CD4-positive, alpha-beta T cell treated with Interleukin-17A for 1 hour (primary cell): ENCODE data around the gene LRRC63.
"Not testable (repeated sequence)": the region's sequence is repeated elsewhere in the genome, so short reads cannot be mapped to it uniquely, and the experiment has no call there.

Experiments
- DNase-seq: peaks from one replicate; pipeline ENCODE4 v3.0.0-alpha.2; 2020

Gene LRRC63, protein sequence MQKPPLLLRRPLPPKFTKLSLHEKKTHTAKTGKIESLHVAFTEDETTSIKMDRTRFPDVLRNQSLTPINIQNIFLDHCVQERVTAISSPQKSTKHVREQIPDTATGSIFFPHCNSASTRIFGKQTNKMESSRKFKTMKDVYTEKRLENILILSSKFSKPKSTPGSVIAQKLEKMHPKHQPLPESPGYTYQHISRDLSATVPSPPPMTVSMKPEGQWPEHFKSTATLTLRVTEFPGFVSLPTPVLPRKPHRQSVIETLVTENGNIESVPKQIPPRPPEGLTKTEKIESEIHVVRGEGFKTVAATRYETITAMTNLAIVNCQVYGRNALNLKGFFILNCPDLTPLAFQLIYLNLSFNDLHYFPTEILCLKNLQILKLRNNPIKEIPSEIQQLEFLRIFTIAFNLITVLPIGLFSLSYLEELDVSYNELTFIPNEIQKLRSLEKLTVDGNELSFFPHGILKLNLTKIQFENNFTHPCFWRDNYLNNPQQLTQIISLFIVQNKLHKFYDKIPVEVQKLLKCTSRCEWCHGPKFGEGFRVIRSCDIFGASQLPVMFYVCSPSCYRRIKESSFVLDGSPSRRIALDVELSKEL

DNA sequence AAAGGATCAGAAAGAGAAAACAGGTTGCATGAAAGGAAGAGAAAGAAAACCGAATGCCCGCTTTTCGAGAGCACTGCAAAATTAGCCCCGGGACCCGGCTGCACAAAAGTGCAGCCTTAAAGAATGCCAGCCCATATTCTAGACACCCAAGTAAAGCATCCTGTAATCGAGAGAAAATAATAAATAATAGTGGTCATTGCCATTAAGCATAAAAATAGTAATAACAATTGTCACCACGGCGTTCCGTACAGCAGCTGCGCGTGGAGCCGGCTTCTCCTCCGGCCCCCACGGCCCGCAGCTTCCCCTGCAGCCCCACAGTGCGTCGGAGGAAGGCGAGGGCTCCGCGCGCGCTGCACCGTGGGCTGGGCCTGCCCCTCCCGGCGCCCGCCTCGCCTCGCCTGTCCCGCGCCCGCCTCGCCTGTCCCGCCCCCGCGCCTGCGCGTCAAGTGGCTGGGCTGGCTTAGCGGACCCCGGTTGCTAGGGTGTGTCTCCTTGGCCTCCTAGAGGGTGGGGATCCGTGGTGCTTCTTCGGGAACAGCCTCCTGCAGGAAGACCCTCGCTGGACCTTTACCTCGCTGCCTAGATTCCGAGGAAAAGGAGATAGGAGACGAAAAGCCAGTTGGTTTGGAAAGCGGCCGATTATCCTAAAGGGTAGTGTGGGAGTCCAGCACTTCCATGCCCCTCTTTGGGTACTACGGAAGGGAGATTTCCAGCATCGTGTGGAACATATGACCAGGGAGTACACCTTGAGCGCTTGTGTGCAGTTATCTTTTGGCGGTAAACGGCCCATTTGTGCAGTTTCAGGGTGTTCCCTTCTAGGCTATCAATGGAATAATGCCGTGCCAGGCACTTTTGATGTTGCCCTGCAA lies at the start of gene LRRC63:
Gene LRRC63 (plus strand): TSS at position 446 of the 869 bp plus-strand sequence. CDS start 1,107 bp downstream, outside the sequence.
- peak; percentile 85 for DNase-seq

DNA sequence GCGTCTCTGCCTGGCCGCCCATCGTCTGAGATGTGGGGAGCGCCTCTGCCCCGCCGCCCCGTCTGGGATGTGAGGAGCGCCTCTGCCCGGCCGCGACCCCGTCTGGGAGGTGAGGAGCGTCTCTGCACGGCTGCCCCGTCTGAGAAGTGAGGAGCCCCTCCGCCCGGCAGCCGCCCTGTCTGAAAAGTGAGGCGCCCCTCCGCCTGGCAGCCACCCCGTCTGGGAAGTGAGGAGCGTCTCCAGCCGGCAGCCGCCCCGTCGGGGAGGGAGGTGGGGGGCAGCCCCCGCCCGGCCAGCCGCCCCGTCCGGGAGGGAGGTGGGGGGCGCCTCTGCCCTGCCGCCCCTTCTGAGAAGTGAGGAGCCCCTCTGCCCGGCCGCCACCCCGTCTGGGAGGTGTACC lies 49.0 kb upstream of the LRRC63 start:
- DNase-seq = not testable (repeated sequence)

DNA sequence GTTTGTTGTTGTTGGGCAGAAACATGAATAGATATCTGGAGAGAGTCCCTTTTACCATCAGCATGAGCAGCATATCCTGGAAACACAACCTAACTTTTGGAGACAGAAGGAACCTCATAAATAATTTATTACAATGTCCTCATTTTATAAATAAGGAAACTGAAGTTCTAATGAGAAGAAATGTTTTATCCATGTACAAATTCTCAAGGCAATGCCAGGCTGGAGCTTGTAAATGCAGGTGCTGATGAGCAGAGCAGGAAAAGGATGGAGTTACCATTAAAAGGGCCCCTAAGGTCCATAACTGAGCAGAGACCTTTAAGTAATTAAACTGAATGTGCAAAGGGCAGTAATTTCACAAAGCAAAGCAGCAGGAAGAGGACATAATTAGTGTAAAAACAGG lies 47.1 kb upstream of the LRRC63 start:
- no peak for DNase-seq

GRCh38 chr13:46165485-46166223 lies 46.1 kb upstream of the LRRC63 start:
- DNase-seq = peak; percentile 68

GRCh38 chr13:46166224-46166584 lies 45.5 kb upstream of the LRRC63 start:
- DNase-seq = no peak

- DNase-seq = no peak
Measured at GRCh38 chr13:46166947-46167610, 44.6 kb upstream of the LRRC63 start.

GRCh38 chr13:46168341-46168740 lies 43.4 kb upstream of the LRRC63 start:
- DNase-seq = peak; percentile 73

DNA sequence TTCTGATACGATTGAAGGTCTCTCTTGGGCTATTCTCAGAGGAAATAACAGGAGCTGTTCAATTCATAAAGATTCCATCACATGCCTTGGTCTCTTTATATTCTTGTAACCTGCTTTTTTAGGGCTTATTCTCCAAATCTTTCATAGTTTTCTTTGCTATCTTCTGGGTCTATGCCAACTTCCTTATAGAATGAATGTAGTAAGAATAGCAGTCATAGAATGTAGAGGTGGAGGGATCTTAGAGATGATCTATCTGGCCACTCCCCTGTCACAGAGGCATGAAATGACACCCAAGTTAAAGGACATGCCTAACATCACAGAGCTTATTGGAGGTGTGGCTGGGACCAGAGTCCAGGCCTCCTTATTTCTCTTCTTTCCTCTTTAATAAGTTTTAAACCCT lies 42.9 kb upstream of the LRRC63 start:
- no peak for DNase-seq

DNA sequence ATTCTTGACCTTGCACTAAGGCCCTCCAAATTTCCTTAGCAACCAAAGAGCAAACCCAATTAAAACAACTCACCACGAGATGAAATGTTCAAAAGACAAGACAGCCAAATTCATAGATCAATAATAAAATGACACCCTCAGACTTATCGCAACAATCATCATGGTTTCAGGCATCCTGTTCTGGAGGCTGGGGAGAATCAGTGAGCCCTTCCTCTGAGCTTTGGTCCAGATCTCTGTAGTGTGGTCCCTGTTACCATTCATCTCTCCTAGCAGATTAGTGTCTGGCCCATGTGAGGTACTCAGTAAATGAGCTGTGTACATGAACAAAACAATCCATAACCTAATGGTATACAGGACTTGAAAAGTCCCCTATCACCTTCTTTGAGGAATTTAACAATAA lies 42.0 kb upstream of the LRRC63 start:
- peak; percentile 48 for DNase-seq

DNA sequence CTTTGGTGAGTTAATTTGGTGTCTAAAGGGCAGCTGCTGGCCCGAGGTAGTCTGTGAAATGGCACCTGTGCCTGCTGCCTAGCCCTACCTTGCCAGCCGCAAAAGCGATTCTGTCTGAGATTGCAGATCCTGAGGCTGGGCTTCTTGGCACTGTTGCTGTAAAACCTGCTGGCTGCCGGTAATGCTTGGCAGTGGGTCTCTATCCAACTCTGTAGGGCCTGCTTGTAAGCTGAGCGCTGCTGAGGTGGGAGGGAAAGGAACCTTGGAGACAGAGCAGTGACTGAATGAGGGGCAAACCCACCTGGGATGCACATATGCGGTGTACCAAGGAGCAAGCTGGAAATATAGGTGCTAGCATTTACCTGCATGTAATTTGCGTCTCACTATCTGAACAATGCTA lies 41.5 kb upstream of the LRRC63 start:
- DNase-seq = peak; percentile 49

DNA sequence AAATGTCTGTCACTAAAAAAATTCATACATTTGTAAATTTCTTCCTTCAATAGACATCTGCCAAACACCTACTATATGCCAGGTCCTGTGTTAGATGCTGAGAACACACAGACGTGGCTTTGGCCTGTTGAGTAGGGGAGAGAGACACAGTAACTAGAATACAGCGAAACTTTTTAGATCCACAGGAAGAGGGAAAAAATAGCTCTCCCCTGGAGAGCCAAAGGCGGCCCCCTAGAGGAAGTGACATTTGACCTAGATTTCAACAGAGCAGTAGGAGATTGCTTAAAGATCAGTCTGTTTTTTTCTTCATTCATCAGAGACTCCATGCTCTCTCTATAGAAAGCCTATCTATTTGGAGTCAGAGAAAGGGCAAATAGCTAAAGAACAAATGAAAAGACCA lies 41.0 kb upstream of the LRRC63 start:
- peak; percentile 69 for DNase-seq

GRCh38 chr13:46171217-46171616 lies 40.5 kb upstream of the LRRC63 start:
- DNase-seq = no peak

DNA sequence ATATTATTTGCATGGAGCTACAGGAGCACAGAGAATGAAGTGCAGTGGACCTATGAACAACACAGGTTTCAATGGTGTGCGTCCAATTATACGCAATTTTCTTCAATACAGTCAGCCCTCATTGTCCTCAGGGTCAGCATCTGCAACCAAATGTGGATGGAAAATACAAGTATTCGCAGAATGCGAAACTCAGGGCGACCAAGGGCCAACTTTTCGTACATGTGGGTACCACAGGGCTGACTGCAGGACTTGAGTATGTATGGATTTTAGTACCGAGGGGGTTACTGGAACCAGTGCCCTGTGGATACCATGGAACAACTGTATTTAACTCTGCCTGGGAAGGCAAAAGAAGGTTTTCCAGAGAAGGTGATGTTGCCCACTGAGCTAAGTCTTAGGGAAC lies 40.0 kb upstream of the LRRC63 start:
- DNase-seq = no peak

DNA sequence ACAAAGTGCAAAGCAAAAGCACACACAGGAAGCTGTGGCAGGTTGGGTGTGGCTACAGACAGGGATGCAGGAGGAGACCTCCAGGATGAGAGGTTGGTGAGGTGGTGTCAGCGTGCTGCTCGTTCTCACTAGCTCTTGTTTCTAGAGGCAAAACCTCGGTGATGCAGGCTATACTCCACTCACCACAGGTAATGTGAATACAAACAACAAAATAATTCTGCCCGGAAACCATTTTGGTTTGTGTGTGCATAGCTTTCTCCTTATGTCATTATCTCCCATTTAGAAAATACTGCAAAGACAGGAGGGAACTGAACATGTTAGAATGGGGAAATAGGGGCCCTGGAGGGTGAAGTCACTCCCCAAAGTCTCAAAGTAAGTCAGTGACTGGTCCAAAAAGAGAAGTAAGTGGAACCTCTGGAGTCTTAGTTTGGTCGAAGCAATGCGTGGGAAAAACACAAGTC lies 39.2 kb upstream of the LRRC63 start:
- peak; percentile 77 for DNase-seq

DNA sequence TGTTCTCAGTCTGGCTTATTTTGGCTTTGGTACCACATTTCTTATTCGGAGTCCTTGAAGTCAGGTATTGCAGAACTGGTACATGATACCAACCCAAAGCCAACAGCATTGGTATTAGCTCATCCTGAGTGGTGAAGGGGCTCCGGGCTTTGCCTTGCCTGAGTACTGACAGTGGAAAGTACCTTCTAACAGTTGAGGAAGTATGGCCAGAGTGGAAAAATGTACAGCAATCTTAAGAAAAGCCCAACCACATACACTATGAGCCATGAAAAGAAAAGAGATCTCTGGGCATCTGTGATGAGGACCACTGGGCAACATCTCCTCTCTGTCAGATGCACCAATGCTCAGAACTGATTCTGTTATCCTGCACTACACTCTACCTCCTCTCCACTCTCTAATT lies 38.1 kb upstream of the LRRC63 start:
- DNase-seq = peak; percentile 66

- DNase-seq = peak; percentile 67
Measured at GRCh38 chr13:46176756-46177155, 35.0 kb upstream of the LRRC63 start.

DNA sequence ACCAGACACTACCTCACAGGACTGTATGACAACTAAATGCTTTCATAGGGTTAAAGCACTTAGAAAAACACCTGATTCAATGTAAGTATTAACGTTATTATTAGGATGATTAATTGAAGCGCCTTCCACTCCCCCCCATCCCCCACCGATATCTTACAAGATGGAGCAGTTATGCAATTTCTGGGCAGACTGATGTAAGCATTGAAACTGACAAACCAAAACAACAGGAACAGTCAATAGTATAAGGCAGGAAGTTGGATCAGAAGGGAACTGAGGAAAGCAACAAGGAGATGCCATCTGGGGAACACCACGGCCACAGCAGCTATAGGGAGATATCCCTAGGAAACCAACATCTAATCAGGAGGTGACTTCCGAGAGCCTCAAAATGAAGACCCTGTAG lies 33.6 kb upstream of the LRRC63 start:
- DNase-seq = peak; percentile 47

DNA sequence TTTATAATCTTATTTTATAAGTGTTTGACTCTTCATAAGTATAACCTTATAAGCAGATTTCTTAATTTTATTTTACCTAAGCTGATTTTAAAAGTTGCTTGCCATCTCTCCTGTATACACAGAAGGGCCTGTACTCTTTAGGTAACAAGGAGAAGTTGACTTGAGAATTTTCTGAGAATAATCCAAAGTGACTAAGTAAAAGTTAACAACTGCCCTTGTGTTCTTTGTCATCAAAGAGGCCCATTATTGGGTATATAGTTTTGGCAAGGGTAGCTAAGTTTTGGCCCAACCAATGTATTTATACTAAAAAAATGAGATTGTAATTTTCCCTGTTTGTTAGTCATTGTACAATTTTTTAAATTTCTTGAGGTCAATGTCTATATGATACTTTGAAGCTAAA lies 32.9 kb upstream of the LRRC63 start:
- DNase-seq = no peak

- peak; percentile 83 for DNase-seq
Measured at GRCh38 chr13:46179491-46179908, 32.2 kb upstream of the LRRC63 start.

GRCh38 chr13:46179969-46180763 lies 31.6 kb upstream of the LRRC63 start:
- no peak for DNase-seq

- DNase-seq = no peak
Measured at GRCh38 chr13:46181377-46181839, 30.3 kb upstream of the LRRC63 start.
